Osteoblast (primary cell): Measurements from ENCODE around the gene MEF2D. TPM values are rescaled to one million over a fixed set of nuclear protein-coding genes. Genes with fewer than 3 reads are reported as not detected.

Experiments
- DNase-seq: peaks from one replicate; pipeline ENCODE4 v3.0.0; 2011; ENCODE audit warnings: low spot score, mixed read lengths; ENCODE audit not compliant: insufficient read length; ENCODE audit errors: missing footprints
- H2AFZ ChIP-seq: 2 replicates; pipeline ENCODE4 v1.6.0; 2011; ENCODE audit warnings: mild to moderate bottlenecking, low read length
- H3K27ac ChIP-seq: 2 replicates; pipeline ENCODE4 v1.5.1; 2011; ENCODE audit warnings: mild to moderate bottlenecking, low read depth, low read length, moderate library complexity
- H3K27me3 ChIP-seq: 2 replicates; pipeline ENCODE4 v1.6.0; 2012; ENCODE audit warnings: mild to moderate bottlenecking, control low read depth, inconsistent platforms, low read length, moderate library complexity; ENCODE audit not compliant: insufficient read depth
- H3K36me3 ChIP-seq: 2 replicates; pipeline ENCODE4 v1.5.1; 2011; ENCODE audit warnings: mild to moderate bottlenecking, low read length, control low read depth, moderate library complexity; ENCODE audit not compliant: insufficient read depth
- H3K4me1 ChIP-seq: 2 replicates; pipeline ENCODE4 v1.5.1; 2011; ENCODE audit warnings: mild to moderate bottlenecking, low read length, control low read depth, moderate library complexity; ENCODE audit not compliant: insufficient read depth
- H3K4me2 ChIP-seq: 2 replicates; pipeline ENCODE4 v1.6.0; 2011; ENCODE audit warnings: mild to moderate bottlenecking, low read length; ENCODE audit not compliant: insufficient read depth
- H3K4me3 ChIP-seq: fragments of 200-600 bp; sonication (generic); 3 replicates; pipeline ENCODE4 v1.5.1; 2012; ENCODE audit warnings: mild to moderate bottlenecking, low read length, inconsistent platforms; ENCODE audit not compliant: insufficient read depth
- H3K79me2 ChIP-seq: 2 replicates; pipeline ENCODE4 v1.6.0; 2012; ENCODE audit warnings: mild to moderate bottlenecking, low read length, control low read depth, inconsistent platforms; ENCODE audit not compliant: insufficient read depth
- H3K9me3 ChIP-seq: 2 replicates; pipeline ENCODE4 v1.5.1; 2011; ENCODE audit warnings: low read depth, low read length, control low read depth
- H4K20me1 ChIP-seq: 2 replicates; pipeline ENCODE4 v1.6.0; 2012; ENCODE audit warnings: mild to moderate bottlenecking, low read length, control low read depth; ENCODE audit not compliant: insufficient read depth
- total RNA-seq: library from RNA; depleted of rRNA; stranded (reverse); fragments of >200 nt; gene quantifications from 2 replicates; pipeline ENCODE4 v1.2.3, GENCODE V29; 2012
- TF ChIP-seq, protein P1 (sequence below): IDR thresholded peaks from 2 replicates; pipeline ENCODE4 v1.5.1; 2011; ENCODE audit warnings: mild to moderate bottlenecking, low read depth, low read length, moderate library complexity; ENCODE audit errors: extremely low read depth

The MEF2D gene
- total RNA-seq, 1 donor, result 14.1 TPM

DNA sequence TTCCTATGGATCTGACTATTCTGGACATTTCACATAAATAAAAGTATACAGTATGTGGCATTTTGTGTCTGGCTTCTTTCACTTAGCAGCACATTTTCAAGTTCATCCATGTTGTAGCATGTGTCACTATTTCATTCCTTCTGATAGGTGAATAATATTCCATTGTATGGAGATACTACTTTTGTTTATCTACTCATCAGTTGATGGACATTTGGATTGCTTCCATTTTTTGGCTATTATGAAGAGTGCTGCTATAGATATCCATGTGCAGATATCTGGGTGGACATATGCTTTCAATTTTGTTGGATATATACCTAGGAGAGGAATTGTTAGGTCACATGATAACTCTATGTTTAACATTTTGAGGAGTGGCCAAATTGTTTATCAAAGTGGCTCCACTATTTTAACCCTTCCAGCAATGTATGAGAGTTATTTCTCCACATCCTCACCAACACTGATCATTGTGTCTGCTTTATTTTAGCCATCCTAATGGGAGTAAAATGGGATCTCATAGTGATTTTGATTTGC is 21.9 kb upstream of the MEF2D start:
- H2AFZ ChIP-seq, result no peak overlapping the region
- H3K36me3 ChIP-seq, result peaks cover 13% of the 10 kb centered on the region
- H3K27ac ChIP-seq, result no peak overlapping the region
- no peak overlapping the region for H3K4me2 ChIP-seq
- no peak overlapping the region for H3K4me3 ChIP-seq
- no peaks in the 10 kb centered on the region for H3K9me3 ChIP-seq
- no peaks in the 10 kb centered on the region for H3K79me2 ChIP-seq
- no peaks in the 10 kb centered on the region for H4K20me1 ChIP-seq
- no peak for DNase-seq
- H3K27me3 ChIP-seq, result no peaks in the 10 kb centered on the region
- H3K4me1 ChIP-seq, result no peaks in the 10 kb centered on the region
- TF ChIP-seq, protein P1, sequence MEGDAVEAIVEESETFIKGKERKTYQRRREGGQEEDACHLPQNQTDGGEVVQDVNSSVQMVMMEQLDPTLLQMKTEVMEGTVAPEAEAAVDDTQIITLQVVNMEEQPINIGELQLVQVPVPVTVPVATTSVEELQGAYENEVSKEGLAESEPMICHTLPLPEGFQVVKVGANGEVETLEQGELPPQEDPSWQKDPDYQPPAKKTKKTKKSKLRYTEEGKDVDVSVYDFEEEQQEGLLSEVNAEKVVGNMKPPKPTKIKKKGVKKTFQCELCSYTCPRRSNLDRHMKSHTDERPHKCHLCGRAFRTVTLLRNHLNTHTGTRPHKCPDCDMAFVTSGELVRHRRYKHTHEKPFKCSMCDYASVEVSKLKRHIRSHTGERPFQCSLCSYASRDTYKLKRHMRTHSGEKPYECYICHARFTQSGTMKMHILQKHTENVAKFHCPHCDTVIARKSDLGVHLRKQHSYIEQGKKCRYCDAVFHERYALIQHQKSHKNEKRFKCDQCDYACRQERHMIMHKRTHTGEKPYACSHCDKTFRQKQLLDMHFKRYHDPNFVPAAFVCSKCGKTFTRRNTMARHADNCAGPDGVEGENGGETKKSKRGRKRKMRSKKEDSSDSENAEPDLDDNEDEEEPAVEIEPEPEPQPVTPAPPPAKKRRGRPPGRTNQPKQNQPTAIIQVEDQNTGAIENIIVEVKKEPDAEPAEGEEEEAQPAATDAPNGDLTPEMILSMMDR, result no peak

DNA sequence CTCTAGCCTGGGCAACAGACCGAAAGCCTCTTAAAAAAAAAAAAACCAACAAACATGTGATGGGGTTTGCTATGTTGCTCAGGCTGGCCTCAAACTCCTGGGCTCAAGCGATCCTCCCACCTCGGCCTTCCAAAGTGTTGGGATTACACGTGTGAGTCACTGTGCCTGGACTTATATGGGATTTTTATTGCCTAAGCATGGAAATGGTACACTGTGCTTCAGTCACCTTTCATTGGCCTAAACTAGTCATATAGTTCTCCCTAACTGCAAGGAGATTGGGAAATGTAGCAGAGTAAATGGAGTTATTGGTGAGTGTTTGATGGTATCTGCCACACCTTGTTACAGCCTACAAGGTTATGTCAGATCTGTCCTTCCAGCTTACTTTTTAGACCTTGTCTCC is 17.2 kb upstream of the MEF2D start:
- TF ChIP-seq, protein P1, result no peak
- H3K79me2 ChIP-seq, result no peaks in the 10 kb centered on the region
- H2AFZ ChIP-seq, result no peak overlapping the region
- H3K4me1 ChIP-seq, result no peaks in the 10 kb centered on the region
- no peaks in the 10 kb centered on the region for H3K36me3 ChIP-seq
- no peaks in the 10 kb centered on the region for H4K20me1 ChIP-seq
- H3K9me3 ChIP-seq, result no peaks in the 10 kb centered on the region
- DNase-seq, result no peak
- no peaks in the 10 kb centered on the region for H3K27me3 ChIP-seq
- H3K27ac ChIP-seq, result no peak overlapping the region
- H3K4me3 ChIP-seq, result no peak overlapping the region
- H3K4me2 ChIP-seq, result no peak overlapping the region

DNA sequence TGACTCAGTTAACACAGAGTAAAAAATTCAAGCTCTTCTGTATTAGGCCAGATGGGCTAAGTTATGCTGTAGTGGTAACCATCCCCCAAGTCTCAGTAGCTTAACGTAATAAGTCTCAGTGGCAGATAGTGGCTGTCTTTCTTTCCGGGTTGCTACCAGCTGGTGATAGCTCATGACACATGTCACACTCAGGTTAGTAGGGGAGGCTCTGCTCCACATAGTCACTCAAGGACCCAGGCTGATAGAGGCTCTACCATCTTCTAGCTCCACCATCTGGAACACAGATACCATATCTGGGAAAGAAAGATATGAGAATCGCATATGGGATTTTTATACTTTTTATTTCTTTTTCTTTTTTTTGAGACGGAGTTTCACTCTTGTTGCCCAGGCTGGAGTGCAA is 16.2 kb upstream of the MEF2D start:
- no peaks in the 10 kb centered on the region for H3K36me3 ChIP-seq
- no peak overlapping the region for H2AFZ ChIP-seq
- no peaks in the 10 kb centered on the region for H3K79me2 ChIP-seq
- TF ChIP-seq, protein P1, result no peak
- H3K9me3 ChIP-seq, result no peaks in the 10 kb centered on the region
- H3K27me3 ChIP-seq, result no peaks in the 10 kb centered on the region
- no peak for DNase-seq
- H3K4me3 ChIP-seq, result no peak overlapping the region
- no peaks in the 10 kb centered on the region for H4K20me1 ChIP-seq
- no peak overlapping the region for H3K4me2 ChIP-seq
- H3K27ac ChIP-seq, result no peak overlapping the region
- no peaks in the 10 kb centered on the region for H3K4me1 ChIP-seq

DNA sequence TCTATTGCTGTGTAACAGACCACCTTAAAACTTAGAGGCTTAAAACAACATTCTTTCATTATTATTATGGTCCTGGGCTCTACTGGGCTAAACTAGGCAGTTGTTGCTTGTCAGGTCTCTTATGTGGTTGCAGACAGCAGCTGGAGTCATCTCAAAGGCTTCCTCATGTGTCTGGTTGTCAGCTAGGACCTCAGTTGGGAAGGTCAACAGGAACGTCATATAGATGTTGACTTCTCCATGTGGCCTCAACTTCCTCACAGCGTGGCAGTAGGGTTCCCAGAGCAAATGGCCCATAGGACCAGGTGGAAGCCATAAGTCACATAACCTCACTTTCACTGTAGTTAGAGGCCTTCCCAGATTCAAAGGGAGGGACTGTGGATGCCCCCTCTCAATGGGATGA is 15.4 kb upstream of the MEF2D start:
- Histone ChIP-seq H3K27me3 (no peaks in the 10 kb centered on the region), H2AFZ (no peak overlapping the region), H3K4me3 (no peak overlapping the region), H3K4me1 (peaks cover 1% of the 10 kb centered on the region), H3K4me2 (no peak overlapping the region), H4K20me1 (no peaks in the 10 kb centered on the region), H3K27ac (no peak overlapping the region), H3K36me3 (no peaks in the 10 kb centered on the region), H3K79me2 (no peaks in the 10 kb centered on the region), H3K9me3 (no peaks in the 10 kb centered on the region)
- DNase-seq, result no peak
- TF ChIP-seq, protein P1, result no peak
